Keratinocyte (primary cell): ENCODE data around the gene CACNA1S. TPM values are rescaled to one million over a fixed set of nuclear protein-coding genes. Genes with fewer than 3 reads are reported as not detected.

Source experiments
- DNase-seq: peaks from one replicate; pipeline ENCODE4 v3.0.0-alpha.2; 2011; ENCODE audit warnings: low read depth, missing footprints, low spot score
- FAIRE-seq: peaks from 2 replicates; lab custom pipeline; 2011; peaks lifted over from hg19 to GRCh38; lab: Jason Lieb, UNC
- H2AFZ ChIP-seq: 2 replicates; pipeline ENCODE4 v1.6.0; 2012; ENCODE audit warnings: low read length, control low read depth, inconsistent platforms; ENCODE audit not compliant: control insufficient read depth
- H3K27ac ChIP-seq: 2 replicates; pipeline ENCODE4 v1.5.1; 2011; ENCODE audit warnings: low read length; ENCODE audit not compliant: control insufficient read depth, insufficient read depth
- H3K27me3 ChIP-seq: 3 replicates; pipeline ENCODE4 v1.6.0; 2011; ENCODE audit warnings: low read length; ENCODE audit not compliant: control insufficient read depth, insufficient read depth; ENCODE audit errors: extremely low read depth
- H3K36me3 ChIP-seq, 2 experiments: 2 replicates in 1 of 2; 3 replicates in 1 of 2; pipeline ENCODE4 v1.5.1; 2011; ENCODE audit warnings: low read length in 2 of 2, mild to moderate bottlenecking in 1 of 2; ENCODE audit not compliant: control insufficient read depth in 2 of 2, insufficient read depth in 2 of 2; ENCODE audit errors: extremely low read depth in 1 of 2
- H3K4me1 ChIP-seq: 3 replicates; pipeline ENCODE4 v1.5.1; 2011; ENCODE audit warnings: low read length; ENCODE audit not compliant: control insufficient read depth, insufficient read depth; ENCODE audit errors: extremely low read depth
- H3K4me2 ChIP-seq: 3 replicates; pipeline ENCODE4 v1.6.0; 2011; ENCODE audit warnings: low read depth, low read length; ENCODE audit not compliant: control insufficient read depth, insufficient read depth; ENCODE audit errors: extremely low read depth
- H3K4me3 ChIP-seq, 3 experiments: fragments of 200-600 bp in 1 of 3; sonication (generic) in 1 of 3; 2 replicates in 2 of 3; 3 replicates in 1 of 3; pipeline ENCODE4 v1.5.1; 2011 to 2016; ENCODE audit warnings: low read length in 3 of 3, mild to moderate bottlenecking in 3 of 3, control low read depth in 2 of 3, inconsistent platforms in 1 of 3, low read depth in 1 of 3, mixed read lengths in 1 of 3, mixed run types in 1 of 3, moderate library complexity in 1 of 3; ENCODE audit not compliant: control insufficient read depth in 2 of 3, insufficient read depth in 2 of 3; ENCODE audit errors: extremely low read depth in 1 of 3
- H3K79me2 ChIP-seq: 2 replicates; pipeline ENCODE4 v1.6.0; 2012; ENCODE audit warnings: low read length; ENCODE audit not compliant: control insufficient read depth, insufficient read depth
- H3K9ac ChIP-seq: 3 replicates; pipeline ENCODE4 v1.6.0; 2011; ENCODE audit warnings: low read length; ENCODE audit not compliant: control insufficient read depth, insufficient read depth; ENCODE audit errors: extremely low read depth
- H3K9me1 ChIP-seq: 3 replicates; pipeline ENCODE4 v1.6.0; 2011; ENCODE audit warnings: low read length; ENCODE audit not compliant: control insufficient read depth, insufficient read depth; ENCODE audit errors: extremely low read depth
- H3K9me3 ChIP-seq: 2 replicates; pipeline ENCODE4 v1.5.1; 2012; ENCODE audit warnings: low read depth, low read length; ENCODE audit not compliant: control insufficient read depth
- H4K20me1 ChIP-seq: 3 replicates; pipeline ENCODE4 v1.6.0; 2011; ENCODE audit warnings: low read length; ENCODE audit not compliant: control insufficient read depth, insufficient read depth; ENCODE audit errors: extremely low read depth
- EZH2 ChIP-seq: IDR thresholded peaks from one replicate; pipeline ENCODE4 v1.6.1; 2012; ENCODE audit warnings: inconsistent platforms, mild to moderate bottlenecking, low read length, moderate library complexity
- dilution Hi-C: fragments of 300-500 bp; cut with MboI; formaldehyde crosslinking; loops from one replicate; pipeline ENCODE4 v1.7.0; 2020; ENCODE audit warnings: low sequenced_read_pairs; ENCODE audit not compliant: extremely low pct_ligation_motif_present
- polyA plus RNA-seq, 5 experiments: library from polyadenylated mRNA; depleted of rRNA in 3 of 5; stranded (reverse) in 3 of 5; stranded (forward) in 1 of 5; unstranded in 1 of 5; fragments of >200 nt; gene quantifications; 1 replicate in 1 of 5; 2 replicates in 3 of 5; 3 replicates in 1 of 5; pipeline versions ENCODE4 v1.2.1 to v1.2.3, GENCODE V29; 2011 to 2012; ENCODE audit warnings: missing spikeins in 2 of 5, low read depth in 1 of 5, low replicate concordance in 1 of 5
- TF ChIP-seq, protein P1 (sequence below), 3 experiments: IDR thresholded peaks in 1 of 3; conservative IDR thresholded peaks in 1 of 3; optimal IDR thresholded peaks in 1 of 3; 2 replicates in 2 of 3; 3 replicates in 1 of 3; pipeline versions ENCODE3 to v1.5.1; 2011; ENCODE audit warnings: low read length in 3 of 3, mild to moderate bottlenecking in 3 of 3, moderate library complexity in 2 of 3, control low read depth in 1 of 3, inconsistent platforms in 1 of 3; ENCODE audit not compliant: insufficient read depth in 2 of 3; ENCODE audit errors: extremely low read depth in 1 of 3

Gene CACNA1S
- polyA plus RNA-seq, 1 donor (not counting 4 experiments of a cell fraction or from before 2014, with no cell fraction given): not detected

DNA sequence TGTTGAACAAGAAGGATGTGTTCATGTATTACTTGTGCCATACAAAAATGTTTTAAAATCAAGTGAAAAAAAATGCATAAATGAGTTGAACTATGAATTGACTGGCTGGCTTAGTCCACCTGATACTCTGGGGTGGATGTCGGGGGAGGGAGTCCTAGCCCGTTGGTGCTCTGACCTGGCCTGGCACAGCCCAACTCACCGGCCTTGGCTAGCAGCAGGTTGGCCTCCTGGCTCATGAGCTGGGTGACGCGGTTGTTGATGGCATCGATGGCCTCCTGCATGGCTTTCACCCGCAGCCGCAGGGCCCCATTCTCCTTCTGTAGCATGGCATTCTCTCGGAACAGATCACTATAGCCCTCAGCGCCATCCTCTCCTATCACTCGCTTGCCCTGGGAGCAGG is 110.3 kb downstream of the CACNA1S start:
- dilution Hi-C loops: no loop called here
- FAIRE-seq: no peak

DNA sequence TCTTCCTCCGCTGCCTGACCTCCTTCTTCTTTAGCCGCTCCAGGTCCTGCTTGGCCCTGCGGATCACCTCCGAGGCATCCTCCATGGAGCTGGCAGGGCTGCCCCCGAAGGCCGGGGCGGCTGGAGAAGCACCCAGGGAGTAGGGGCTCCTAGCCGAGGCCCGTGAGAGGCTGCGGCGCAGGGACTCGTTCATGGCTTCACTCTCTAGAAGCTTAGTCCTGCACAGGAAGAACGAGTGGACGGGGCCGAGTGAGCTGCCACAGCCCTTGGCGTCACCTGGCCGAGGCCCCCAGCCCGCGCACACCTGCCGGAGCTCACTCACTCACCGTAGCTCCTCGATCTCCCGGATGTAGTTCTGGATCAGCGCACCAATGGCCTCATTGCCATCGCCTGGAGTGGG is 111.8 kb downstream of the CACNA1S start:
- Histone ChIP-seq H3K9me1 (no peaks in the 10 kb centered on the region), H3K4me1 (no peaks in the 10 kb centered on the region), H4K20me1 (no peaks in the 10 kb centered on the region), H3K9ac (no peak overlapping the region), H3K4me2 (no peak overlapping the region), H3K4me3 (no peak overlapping the region), H3K79me2 (no peaks in the 10 kb centered on the region), H3K9me3 (no peaks in the 10 kb centered on the region), H3K36me3 (no peaks in the 10 kb centered on the region), H2AFZ (no peak overlapping the region), H3K27me3 (no peaks in the 10 kb centered on the region), H3K27ac (no peak overlapping the region)
- no peak for DNase-seq
- no peak for TF ChIP-seq EZH2
- TF ChIP-seq, protein P1, sequence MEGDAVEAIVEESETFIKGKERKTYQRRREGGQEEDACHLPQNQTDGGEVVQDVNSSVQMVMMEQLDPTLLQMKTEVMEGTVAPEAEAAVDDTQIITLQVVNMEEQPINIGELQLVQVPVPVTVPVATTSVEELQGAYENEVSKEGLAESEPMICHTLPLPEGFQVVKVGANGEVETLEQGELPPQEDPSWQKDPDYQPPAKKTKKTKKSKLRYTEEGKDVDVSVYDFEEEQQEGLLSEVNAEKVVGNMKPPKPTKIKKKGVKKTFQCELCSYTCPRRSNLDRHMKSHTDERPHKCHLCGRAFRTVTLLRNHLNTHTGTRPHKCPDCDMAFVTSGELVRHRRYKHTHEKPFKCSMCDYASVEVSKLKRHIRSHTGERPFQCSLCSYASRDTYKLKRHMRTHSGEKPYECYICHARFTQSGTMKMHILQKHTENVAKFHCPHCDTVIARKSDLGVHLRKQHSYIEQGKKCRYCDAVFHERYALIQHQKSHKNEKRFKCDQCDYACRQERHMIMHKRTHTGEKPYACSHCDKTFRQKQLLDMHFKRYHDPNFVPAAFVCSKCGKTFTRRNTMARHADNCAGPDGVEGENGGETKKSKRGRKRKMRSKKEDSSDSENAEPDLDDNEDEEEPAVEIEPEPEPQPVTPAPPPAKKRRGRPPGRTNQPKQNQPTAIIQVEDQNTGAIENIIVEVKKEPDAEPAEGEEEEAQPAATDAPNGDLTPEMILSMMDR (optimal IDR thresholded peaks at IDR 0.05 in 1 of 3, IDR thresholded peaks at IDR 0.05 in 1 of 3, conservative IDR thresholded peaks at IDR 0.05 in 1 of 3; ENCODE audit: extremely low read depth in 1 of 3, insufficient read depth in 2 of 3, low read length in 3 of 3): no peak
- no peak for FAIRE-seq
- dilution Hi-C loops: no loop called here

More for the DNA sequence above, 110.3 kb downstream of the CACNA1S start:
- H3K79me2 ChIP-seq: no peaks in the 10 kb centered on the region
- H2AFZ ChIP-seq: no peak overlapping the region
- no peaks in the 10 kb centered on the region for H3K9me1 ChIP-seq
- TF ChIP-seq, protein P1 (optimal IDR thresholded peaks at IDR 0.05 in 1 of 3, IDR thresholded peaks at IDR 0.05 in 1 of 3, conservative IDR thresholded peaks at IDR 0.05 in 1 of 3; ENCODE audit: extremely low read depth in 1 of 3, insufficient read depth in 2 of 3, low read length in 3 of 3): no peak
- TF ChIP-seq EZH2: no peak
- DNase-seq: no peak
- H3K9me3 ChIP-seq: no peaks in the 10 kb centered on the region
- no peaks in the 10 kb centered on the region for H3K36me3 ChIP-seq
- H3K27ac ChIP-seq: no peak overlapping the region
- H3K27me3 ChIP-seq: peaks cover 6% of the 10 kb centered on the region
- no peak overlapping the region for H3K4me3 ChIP-seq
- H3K9ac ChIP-seq: no peak overlapping the region
- no peaks in the 10 kb centered on the region for H4K20me1 ChIP-seq
- no peak overlapping the region for H3K4me2 ChIP-seq
- H3K4me1 ChIP-seq: no peaks in the 10 kb centered on the region
